ENCODE data around the gene KANSL1. TPM values are rescaled to one million over a fixed set of nuclear protein-coding genes. Genes with fewer than 3 reads are reported as not detected.
A peak's percentile ranks its signal among the peaks of the same experiment; 100 is the strongest.

The KANSL1 gene
- total RNA-seq, 2 donors from 2014 or later = 68.2 to 190 TPM

GRCh38 chr17:46148247-46148646, 45.0 kb downstream of the KANSL1 start:
- ATAC-seq = no peak
- no peak for TF ChIP-seq CTCF (IDR thresholded peaks at IDR 0.05)
- TF ChIP-seq POLR2A (IDR thresholded peaks at IDR 0.05) = no peak
- no peaks in the 10 kb centered on the region for H3K27me3 ChIP-seq
- H3K36me3 ChIP-seq (replicated peaks in 1 of 2; ENCODE audit: insufficient read depth in 1 of 2, low read depth in 2 of 2) = no peaks in the 10 kb centered on the region
- DNase-seq = no peak
- H3K27ac ChIP-seq = no peak overlapping the region
- no peaks in the 10 kb centered on the region for H3K9me3 ChIP-seq
- no peak overlapping the region for H3K4me3 ChIP-seq
- peaks cover 76% of the 10 kb centered on the region for H3K4me1 ChIP-seq
- intact Hi-C loops (cut with DNase I) = no loop called here
- WGBS, 2 donors = 55 to 56% methylated on average over 4 of the region's 4 CpGs

- peaks cover 73% of the 10 kb centered on the region for H3K4me1 ChIP-seq
- WGBS, 2 donors = 79 to 87% methylated on average over 4 of the region's 4 CpGs
- TF ChIP-seq CTCF (IDR thresholded peaks at IDR 0.05) = no peak
These were observed 45.9 kb downstream of the KANSL1 start for GRCh38 chr17:46147296-46147695.

GRCh38 chr17:46144246-46144645, 49.0 kb downstream of the KANSL1 start:
- DNase-seq = no peak
- WGBS, 2 donors = 21 to 22% methylated on average over 4 of the region's 4 CpGs
- Histone ChIP-seq H3K4me1 (peaks cover 77% of the 10 kb centered on the region), H3K36me3 (replicated peaks in 1 of 2; ENCODE audit: insufficient read depth in 1 of 2, low read depth in 2 of 2) (no peaks in the 10 kb centered on the region), H3K27me3 (no peaks in the 10 kb centered on the region), H3K9me3 (no peaks in the 10 kb centered on the region), H3K27ac (no peak overlapping the region), H3K4me3 (no peak overlapping the region)
- TF ChIP-seq POLR2A (IDR thresholded peaks at IDR 0.05) (no peak), CTCF (IDR thresholded peaks at IDR 0.05) (no peak)
- intact Hi-C loops (cut with DNase I) = no loop called here
- no peak for ATAC-seq

More at GRCh38 chr17:46147296-46147695, 45.9 kb downstream of the KANSL1 start:
- Histone ChIP-seq H3K36me3 (replicated peaks in 1 of 2; ENCODE audit: insufficient read depth in 1 of 2, low read depth in 2 of 2) (no peaks in the 10 kb centered on the region), H3K27me3 (no peaks in the 10 kb centered on the region), H3K27ac (no peak overlapping the region), H3K9me3 (no peaks in the 10 kb centered on the region), H3K4me3 (no peak overlapping the region)
- intact Hi-C loops (cut with DNase I) = no loop called here
- no peak for ATAC-seq
- no peak for DNase-seq

- ATAC-seq (no peak), DNase-seq (no peak)
- no peaks in the 10 kb centered on the region for H3K36me3 ChIP-seq (replicated peaks in 1 of 2; ENCODE audit: insufficient read depth in 1 of 2, low read depth in 2 of 2)
- H3K27ac ChIP-seq = no peak overlapping the region
- peaks cover 81% of the 10 kb centered on the region for H3K4me1 ChIP-seq
- TF ChIP-seq POLR2A (IDR thresholded peaks at IDR 0.05) (no peak), CTCF (IDR thresholded peaks at IDR 0.05) (no peak)
- H3K27me3 ChIP-seq = no peaks in the 10 kb centered on the region
- no peak overlapping the region for H3K4me3 ChIP-seq
- intact Hi-C loops (cut with DNase I) = no loop called here
- H3K9me3 ChIP-seq = no peaks in the 10 kb centered on the region
- 36 to 44% methylated on average over 3 of the region's 3 CpGs for WGBS, 2 donors
These were observed 49.4 kb downstream of the KANSL1 start for GRCh38 chr17:46143827-46144236.

GRCh38 chr17:46141645-46142044, 51.6 kb downstream of the KANSL1 start:
- no peak for ATAC-seq
- no peaks in the 10 kb centered on the region for H3K9me3 ChIP-seq
- peaks cover 84% of the 10 kb centered on the region for H3K4me1 ChIP-seq
- no peaks in the 10 kb centered on the region for H3K36me3 ChIP-seq (replicated peaks in 1 of 2; ENCODE audit: insufficient read depth in 1 of 2, low read depth in 2 of 2)
- DNase-seq = no peak
- WGBS, 2 donors = 68 to 78% methylated on average over 5 of the region's 5 CpGs
- intact Hi-C loops (cut with DNase I) = no loop called here
- TF ChIP-seq POLR2A (IDR thresholded peaks at IDR 0.05) (no peak), CTCF (IDR thresholded peaks at IDR 0.05) (no peak)
- H3K27me3 ChIP-seq = no peaks in the 10 kb centered on the region
- H3K27ac ChIP-seq = peak overlapping the region in 1 of 4 donors; percentile 21
- H3K4me3 ChIP-seq = no peak overlapping the region
